A673 (cell line): ENCODE measurements around the gene ALDH16A1. TPM values are rescaled to one million over a fixed set of nuclear protein-coding genes. Genes with fewer than 3 reads are reported as not detected.
A peak's percentile ranks its signal among the peaks of the same experiment; 100 is the strongest.
"Not testable (repeated sequence)": the region's sequence is repeated elsewhere in the genome, so short reads cannot be mapped to it uniquely, and the experiment has no call there.

ENCODE experiments used
- BruUV-seq: library from RNA; stranded (reverse); fragments of 400-500 nt; replicated peaks from 2 replicates; lab custom pipeline; 2021; lab: Mats Ljungman, UMichigan
- CTCF ChIA-PET: fragments of 300-600 bp; sonication (Branson Sonifier 250); formaldehyde crosslinking; loops from one replicate; lab custom pipeline; 2022; ENCODE audit warnings: antibody characterized with exemption; lab: Charles Lee
- POLR2A ChIA-PET: fragments of 300-600 bp; sonication (Branson Sonifier 250); formaldehyde crosslinking; loops from one replicate; lab custom pipeline; 2022; ENCODE audit warnings: antibody characterized with exemption; ENCODE audit not compliant: low non-redundant PET; lab: Charles Lee
- DNase-seq: peaks from one replicate; pipeline ENCODE4 v3.0.0-alpha.2; 2015; ENCODE audit warnings: low spot score
- H3K27ac ChIP-seq: fragments of 200-600 bp; sonication (generic); 2 replicates; pipeline ENCODE4 v1.5.1; 2016; ENCODE audit warnings: mixed run types, low read depth, mild to moderate bottlenecking, mixed read lengths, antibody characterized with exemption, low read length; ENCODE audit not compliant: poor library complexity, severe bottlenecking
- H3K27me3 ChIP-seq: fragments of 200-600 bp; sonication (generic); replicated peaks from 2 replicates; pipeline ENCODE4 v1.6.1; 2017; ENCODE audit warnings: mixed run types, low read depth, mild to moderate bottlenecking, mixed read lengths, antibody characterized with exemption, low read length; ENCODE audit not compliant: insufficient read depth, poor library complexity
- H3K36me3 ChIP-seq: fragments of 200-600 bp; sonication (generic); 2 replicates; pipeline ENCODE4 v1.6.1; 2016; ENCODE audit warnings: mixed run types, mild to moderate bottlenecking, mixed read lengths, antibody characterized with exemption, low read length; ENCODE audit not compliant: insufficient read depth, poor library complexity, severe bottlenecking
- H3K4me1 ChIP-seq: fragments of 200-600 bp; sonication (generic); 2 replicates; pipeline ENCODE4 v1.6.1; 2017; ENCODE audit warnings: mixed run types, mild to moderate bottlenecking, mixed read lengths, antibody characterized with exemption, low read length; ENCODE audit not compliant: insufficient read depth, poor library complexity, severe bottlenecking
- H3K4me3 ChIP-seq: fragments of 200-600 bp; sonication (generic); 2 replicates; pipeline ENCODE4 v1.5.1; 2016; ENCODE audit warnings: low read depth, mixed run types, mild to moderate bottlenecking, mixed read lengths, low read length; ENCODE audit not compliant: poor library complexity, severe bottlenecking
- H3K9me3 ChIP-seq: fragments of 200-600 bp; sonication (generic); 2 replicates; pipeline ENCODE4 v1.6.1; 2016; ENCODE audit warnings: mixed run types, low read depth, mild to moderate bottlenecking, mixed read lengths, antibody characterized with exemption, low read length; ENCODE audit not compliant: poor library complexity, severe bottlenecking
- CTCF ChIP-seq: fragments of 300-800, 200-600 bp; sonication (generic); conservative IDR thresholded peaks from 2 replicates; pipeline ENCODE4 v1.5.1; 2017; ENCODE audit warnings: low read depth, mild to moderate bottlenecking, antibody characterized with exemption, low read length, moderate library complexity, mixed read lengths
- EZH2 ChIP-seq: fragments of 200-600 bp; sonication (generic); IDR thresholded peaks from 2 replicates; pipeline ENCODE4 v1.6.1; 2017; ENCODE audit warnings: borderline replicate concordance, low read depth, mild to moderate bottlenecking, mixed read lengths, antibody characterized with exemption, low read length; ENCODE audit not compliant: poor library complexity, severe bottlenecking
- intact Hi-C: fragments of 100-400 bp; cut with micrococcal nuclease; formaldehyde crosslinking; loops from one replicate; pipeline ENCODE4 v1.10.0; 2022; ENCODE audit not compliant: unreplicated experiment
- total RNA-seq: library from RNA; stranded (reverse); gene quantifications from 2 replicates; pipeline ENCODE4 v1.2.3, GENCODE V29; 2021

The ALDH16A1 gene
- total RNA-seq, 1 experiment from 2014 or later: 23.2 TPM

- no TSS peak for BruUV-seq
- peaks cover 19% of the 10 kb centered on the region for H3K4me1 ChIP-seq
- POLR2A ChIA-PET: no interaction called here
- CTCF ChIA-PET: interaction anchor here (0.5 to 2.2 kb wide), 4 partner anchors 51 to 449 kb away, joined by 3 to 10 read pairs (median 6); partner anchors contain the start of genes RUVBL2 and TEAD2
- TF ChIP-seq CTCF (no peak), EZH2 (no peak)
- peak; percentile 81 for DNase-seq
- H3K36me3 ChIP-seq: no peaks in the 10 kb centered on the region
- intact Hi-C loops: loop anchor here (5.0 kb wide), 2 partner anchors 215 to 345 kb away; no protein-coding TSS in a partner anchor
- H3K27ac ChIP-seq: no peak overlapping the region
- peak overlapping the region; percentile 68 for H3K4me3 ChIP-seq
- H3K27me3 ChIP-seq: peaks cover 36% of the 10 kb centered on the region
- no peaks in the 10 kb centered on the region for H3K9me3 ChIP-seq
These were observed 10.7 kb upstream of the ALDH16A1 start for GRCh38 chr19:49442354-49442753.

GRCh38 chr19:49442771-49443365 is 10.2 kb upstream of the ALDH16A1 start:
- no peak for TF ChIP-seq EZH2
- ChIA-PET POLR2A (no interaction called here), CTCF (interaction anchor here (0.5 to 2.2 kb wide), 4 partner anchors 51 to 449 kb away, joined by 3 to 10 read pairs (median 6); partner anchors contain the start of genes RUVBL2 and TEAD2)
- peak; percentile 96 for DNase-seq
- peaks cover 34% of the 10 kb centered on the region for H3K27me3 ChIP-seq
- peaks cover 23% of the 10 kb centered on the region for H3K4me1 ChIP-seq
- intact Hi-C loops: loop anchor here (1.0 to 5.0 kb wide), 4 partner anchors 51 to 346 kb away; no protein-coding TSS in a partner anchor
- H3K27ac ChIP-seq: peak overlapping the region; percentile 82
- H3K4me3 ChIP-seq: peak overlapping the region; percentile 68
- H3K36me3 ChIP-seq: no peaks in the 10 kb centered on the region
- BruUV-seq: no TSS peak
- H3K9me3 ChIP-seq: no peaks in the 10 kb centered on the region

- ChIA-PET CTCF (interaction anchor here (0.7 to 2.2 kb wide), 2 partner anchors 52 to 450 kb away, joined by 3 to 10 read pairs; partner anchors contain the start of gene RUVBL2), POLR2A (no interaction called here)
- no peaks in the 10 kb centered on the region for H3K9me3 ChIP-seq
- H3K4me3 ChIP-seq: peak overlapping the region; percentile 68
- peaks cover 29% of the 10 kb centered on the region for H3K4me1 ChIP-seq
- H3K27ac ChIP-seq: peak overlapping the region; percentile 82
- DNase-seq: peak; percentile 98
- no TSS peak for BruUV-seq
- peaks cover 2% of the 10 kb centered on the region for H3K36me3 ChIP-seq
- peaks cover 27% of the 10 kb centered on the region for H3K27me3 ChIP-seq
- intact Hi-C loops: loop anchor here (1.0 to 5.0 kb wide), 4 partner anchors 51 to 346 kb away; no protein-coding TSS in a partner anchor
- no peak for TF ChIP-seq EZH2
- TF ChIP-seq CTCF: peak; percentile 94
These were observed 9.5 kb upstream of the ALDH16A1 start for GRCh38 chr19:49443366-49444099.

GRCh38 chr19:49444100-49444700 is 8.8 kb upstream of the ALDH16A1 start:
- H3K27me3 ChIP-seq: peaks cover 20% of the 10 kb centered on the region
- H3K27ac ChIP-seq, BruUV-seq, H3K9me3 ChIP-seq, DNase-seq, H3K36me3 ChIP-seq, POLR2A ChIA-PET: not testable (repeated sequence)
- intact Hi-C loops: loop anchor here (5.0 kb wide), 2 partner anchors 217 to 347 kb away; no protein-coding TSS in a partner anchor
- CTCF ChIA-PET: interaction anchor here (0.7 to 1.9 kb wide), 4 partner anchors 13 to 196 kb away, joined by 8 to 18 read pairs (median 10); partner anchors contain the start of gene RRAS
- peak overlapping the region; percentile 68 for H3K4me3 ChIP-seq
- peaks cover 29% of the 10 kb centered on the region for H3K4me1 ChIP-seq
